PC-3 (cell line): ENCODE results near the gene GNAZ. TPM values are rescaled to one million over a fixed set of nuclear protein-coding genes. Genes with fewer than 3 reads are reported as not detected.

ENCODE experiments used
- ATAC-seq: fragments of 200-7000 bp; cut with Tn5 transposase; 2 replicates; pipeline ENCODE4 v1.9.1; 2020; ENCODE audit warnings: mild to moderate bottlenecking, moderate library complexity
- BruUV-seq: library from RNA; stranded (reverse); fragments of 400-500 nt; replicated peaks from 2 replicates; lab custom pipeline; 2021; lab: Mats Ljungman, UMichigan
- CTCF ChIA-PET: fragments of 300-600 bp; sonication (Branson Sonifier 250); formaldehyde crosslinking; loops from one replicate; lab custom pipeline; 2022; ENCODE audit warnings: antibody characterized with exemption; lab: Charles Lee
- POLR2A ChIA-PET: fragments of 300-600 bp; sonication (Branson Sonifier 250); formaldehyde crosslinking; loops from one replicate; lab custom pipeline; 2022; ENCODE audit warnings: antibody characterized with exemption; ENCODE audit not compliant: unreplicated experiment; lab: Charles Lee
- DNase-seq: peaks from one replicate; pipeline ENCODE4 v3.0.0-alpha.2; 2015
- H2AFZ ChIP-seq: fragments of 300-600 bp; sonication (generic); 2 replicates; pipeline ENCODE4 v1.6.0; 2016; ENCODE audit warnings: antibody characterized with exemption, low read length
- H3F3A ChIP-seq: fragments of 300-600 bp; sonication (generic); one replicate; pipeline ENCODE4 v1.6.0; 2017; ENCODE audit warnings: antibody characterized with exemption, low read length, control low read depth, mild to moderate bottlenecking; ENCODE audit not compliant: unreplicated experiment
- H3K27ac ChIP-seq: fragments of 300-600 bp; sonication (generic); 2 replicates; pipeline ENCODE4 v1.5.1; 2016; ENCODE audit warnings: mild to moderate bottlenecking, low read length
- H3K27me3 ChIP-seq: fragments of 300-600 bp; sonication (generic); 2 replicates; pipeline ENCODE4 v1.6.1; 2016; ENCODE audit warnings: low read length, mixed read lengths
- H3K36me3 ChIP-seq: fragments of 300-600 bp; sonication (generic); 2 replicates; pipeline ENCODE4 v1.6.1; 2016; ENCODE audit warnings: low read depth, mixed run types, low read length, mixed read lengths
- H3K4me1 ChIP-seq: fragments of 300-600 bp; sonication (generic); 2 replicates; pipeline ENCODE4 v1.5.1; 2016; ENCODE audit warnings: low read length; ENCODE audit not compliant: insufficient read depth
- H3K4me2 ChIP-seq: fragments of 300-600 bp; sonication (generic); 2 replicates; pipeline ENCODE4 v1.6.0; 2016; ENCODE audit warnings: low read length
- H3K4me3 ChIP-seq: fragments of 300-600 bp; sonication (generic); 2 replicates; pipeline ENCODE4 v1.5.1; 2016; ENCODE audit warnings: mild to moderate bottlenecking, low read length, mixed read lengths
- H3K79me2 ChIP-seq: fragments of 300-600 bp; sonication (generic); 2 replicates; pipeline ENCODE4 v1.6.1; 2017; ENCODE audit warnings: low read length, mixed read lengths
- H3K9ac ChIP-seq: fragments of 300-600 bp; sonication (generic); 2 replicates; pipeline ENCODE4 v1.6.0; 2016; ENCODE audit warnings: mild to moderate bottlenecking, low read length
- H3K9me2 ChIP-seq: fragments of 300-600 bp; sonication (generic); replicated peaks from 2 replicates; pipeline ENCODE4 v1.6.1; 2016; ENCODE audit warnings: mixed run types, low read length, mixed read lengths
- H3K9me3 ChIP-seq: fragments of 300-600 bp; sonication (generic); 2 replicates; pipeline ENCODE4 v1.6.1; 2016; ENCODE audit warnings: low read length, mixed read lengths
- H4K20me1 ChIP-seq: fragments of 300-600 bp; sonication (generic); 2 replicates; pipeline ENCODE4 v1.6.1; 2016; ENCODE audit warnings: low read length, mixed read lengths
- EZH2 ChIP-seq: fragments of 300-600 bp; sonication (generic); IDR thresholded peaks from one replicate; pipeline ENCODE4 v1.6.1; 2017; ENCODE audit warnings: antibody characterized with exemption, mild to moderate bottlenecking, low read length; ENCODE audit not compliant: unreplicated experiment
- EZH2phosphoT487 ChIP-seq: fragments of 300-600 bp; sonication (generic); IDR thresholded peaks from 2 replicates; pipeline ENCODE4 v1.6.1; 2018; ENCODE audit warnings: mild to moderate bottlenecking, antibody characterized with exemption, low read length, borderline replicate concordance
- intact Hi-C: fragments of 100-400 bp; cut with micrococcal nuclease; formaldehyde crosslinking; loops from 2 replicates; pipeline ENCODE4 v1.9.0; 2023
- total RNA-seq: library from RNA; depleted of rRNA; stranded (reverse); fragments of >200 nt; gene quantifications from 2 replicates; pipeline ENCODE4 v1.2.3, GENCODE V29; 2014
- TF ChIP-seq, protein P1 (sequence below): fragments of 300-600 bp; sonication (generic); conservative IDR thresholded peaks from 2 replicates; pipeline ENCODE4 v1.5.1; 2017; ENCODE audit warnings: antibody characterized with exemption, low read depth, mild to moderate bottlenecking, low read length

GNAZ gene
- total RNA-seq, 1 experiment from 2014 or later, result 14.4 TPM

DNA sequence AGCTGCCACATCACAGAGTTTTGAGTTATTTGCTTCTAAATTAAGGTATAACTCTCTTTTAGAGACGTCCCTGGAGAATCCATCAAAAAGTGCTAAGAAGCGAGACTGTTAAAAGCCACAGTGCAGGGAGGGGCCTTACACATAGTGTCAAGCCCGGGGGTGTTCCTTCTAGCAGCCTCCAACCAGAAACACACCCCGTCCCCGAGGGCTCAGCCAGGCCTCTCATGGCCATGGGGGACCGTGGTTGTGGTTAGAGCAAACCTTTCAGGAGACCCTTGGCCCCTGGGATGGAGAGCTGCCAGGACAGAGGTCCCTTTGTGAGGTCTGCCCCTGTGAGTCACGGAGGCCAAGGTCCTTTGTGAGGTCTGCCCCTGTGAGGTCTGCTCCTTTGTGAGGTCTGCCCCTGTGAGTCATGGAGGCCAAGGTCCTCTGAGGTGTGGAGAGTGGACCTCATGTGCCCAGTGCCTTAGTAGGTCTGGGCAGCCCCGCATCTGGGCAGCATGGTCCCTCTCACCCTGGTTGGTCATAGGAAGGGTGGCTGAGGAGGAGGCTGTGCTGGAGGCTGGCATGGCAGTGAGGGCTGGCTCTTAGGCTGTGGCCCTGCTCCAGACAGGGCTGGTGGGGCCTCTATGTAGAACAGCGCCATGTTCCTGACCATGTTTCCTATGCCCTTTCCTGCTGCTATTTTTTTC lies 5.4 kb downstream of the GNAZ start:
- Histone ChIP-seq H3K9me3 (no peaks in the 10 kb centered on the region), H3K9ac (no peak overlapping the region), H3K27ac (no peak overlapping the region), H3K4me2 (no peak overlapping the region), H3K4me1 (0 out of 2 replicates have a peak, but pooled peaks cover 6% of the 10 kb centered on the region), H3K27me3 (no peaks in the 10 kb centered on the region), H3F3A (no peaks in the 10 kb centered on the region), H3K79me2 (no peaks in the 10 kb centered on the region), H4K20me1 (no peaks in the 10 kb centered on the region), H2AFZ (no peak overlapping the region), H3K36me3 (no peaks in the 10 kb centered on the region), H3K4me3 (no peak overlapping the region), H3K9me2 (no peaks in the 10 kb centered on the region)
- DNase-seq (no peak), ATAC-seq (no peak)
- BruUV-seq, result no TSS peak
- intact Hi-C loops, result no loop called here
- ChIA-PET POLR2A (no interaction called here), CTCF (no interaction called here)
- TF ChIP-seq EZH2phosphoT487, result no peak
- TF ChIP-seq, protein P1, sequence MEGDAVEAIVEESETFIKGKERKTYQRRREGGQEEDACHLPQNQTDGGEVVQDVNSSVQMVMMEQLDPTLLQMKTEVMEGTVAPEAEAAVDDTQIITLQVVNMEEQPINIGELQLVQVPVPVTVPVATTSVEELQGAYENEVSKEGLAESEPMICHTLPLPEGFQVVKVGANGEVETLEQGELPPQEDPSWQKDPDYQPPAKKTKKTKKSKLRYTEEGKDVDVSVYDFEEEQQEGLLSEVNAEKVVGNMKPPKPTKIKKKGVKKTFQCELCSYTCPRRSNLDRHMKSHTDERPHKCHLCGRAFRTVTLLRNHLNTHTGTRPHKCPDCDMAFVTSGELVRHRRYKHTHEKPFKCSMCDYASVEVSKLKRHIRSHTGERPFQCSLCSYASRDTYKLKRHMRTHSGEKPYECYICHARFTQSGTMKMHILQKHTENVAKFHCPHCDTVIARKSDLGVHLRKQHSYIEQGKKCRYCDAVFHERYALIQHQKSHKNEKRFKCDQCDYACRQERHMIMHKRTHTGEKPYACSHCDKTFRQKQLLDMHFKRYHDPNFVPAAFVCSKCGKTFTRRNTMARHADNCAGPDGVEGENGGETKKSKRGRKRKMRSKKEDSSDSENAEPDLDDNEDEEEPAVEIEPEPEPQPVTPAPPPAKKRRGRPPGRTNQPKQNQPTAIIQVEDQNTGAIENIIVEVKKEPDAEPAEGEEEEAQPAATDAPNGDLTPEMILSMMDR, result no peak
- TF ChIP-seq EZH2, result no peak

DNA sequence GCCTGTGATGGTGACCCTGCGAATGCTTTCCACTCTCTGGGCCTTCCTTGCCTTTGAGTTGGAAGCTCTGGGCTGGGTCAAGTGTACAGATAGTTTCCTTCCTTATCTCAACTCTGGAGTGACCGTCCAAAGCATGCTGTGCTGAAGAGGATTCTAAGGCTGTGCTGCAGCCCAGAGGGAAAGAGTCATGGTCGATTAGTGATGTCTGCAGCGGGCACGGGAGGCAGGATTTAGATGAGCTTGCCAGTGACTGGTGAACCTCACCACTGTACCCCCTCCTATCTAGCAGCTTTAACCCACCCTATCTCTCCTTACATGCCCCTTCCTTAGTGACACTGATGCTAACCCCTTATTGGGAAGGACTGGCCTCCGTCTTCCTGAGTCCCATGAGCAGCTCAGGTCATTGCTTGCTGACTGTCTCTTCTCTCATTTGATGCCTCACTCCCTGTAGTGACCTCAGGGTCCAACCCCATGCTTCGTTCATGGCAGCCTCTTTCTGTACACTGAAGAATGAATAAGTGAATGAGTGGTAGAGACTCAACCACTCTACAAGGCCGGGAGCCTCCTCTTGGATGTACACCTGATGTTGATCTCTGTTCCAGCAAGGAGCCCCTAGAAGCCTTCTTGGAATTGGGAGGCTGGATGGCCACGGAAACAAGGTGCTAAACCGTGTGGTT lies 6.7 kb downstream of the GNAZ start:
- Histone ChIP-seq H3K4me2 (no peak overlapping the region), H3K79me2 (no peaks in the 10 kb centered on the region), H3K4me3 (no peak overlapping the region), H3K9ac (no peak overlapping the region), H3K9me3 (no peaks in the 10 kb centered on the region), H2AFZ (no peak overlapping the region), H4K20me1 (no peaks in the 10 kb centered on the region), H3K27me3 (no peaks in the 10 kb centered on the region), H3F3A (no peaks in the 10 kb centered on the region), H3K36me3 (no peaks in the 10 kb centered on the region), H3K27ac (no peak overlapping the region), H3K4me1 (no peaks in the 10 kb centered on the region), H3K9me2 (no peaks in the 10 kb centered on the region)
- ChIA-PET POLR2A (no interaction called here), CTCF (no interaction called here)
- no TSS peak for BruUV-seq
- TF ChIP-seq, protein P1, result no peak
- no peak for TF ChIP-seq EZH2phosphoT487
- no peak for TF ChIP-seq EZH2
- ATAC-seq, result no peak
- intact Hi-C loops, result no loop called here
- no peak for DNase-seq
